Measurements from ENCODE around the gene AMFR. TPM values are rescaled to one million over a fixed set of nuclear protein-coding genes. Genes with fewer than 3 reads are reported as not detected.

Gene AMFR
- total RNA-seq, 1 donor from 2014 or later: 90.7 TPM

- DNase-seq (ENCODE audit: low spot score): no peak
- Mint-ChIP-seq H3K27me3 (ENCODE audit: unreplicated experiment) (no peaks in the 10 kb centered on the region), H3K4me1 (ENCODE audit: unreplicated experiment) (peaks cover 24% of the 10 kb centered on the region), H3K27ac (ENCODE audit: unreplicated experiment) (no peak overlapping the region), H3K9me3 (ENCODE audit: unreplicated experiment) (no peaks in the 10 kb centered on the region), H3K36me3 (ENCODE audit: low read depth, unreplicated experiment) (peaks cover 3% of the 10 kb centered on the region), H3K4me3 (ENCODE audit: unreplicated experiment) (peak overlapping the region; percentile 99)
- TF ChIP-seq CTCF (IDR thresholded peaks at IDR 0.05; ENCODE audit: unreplicated experiment): no peak
Measured at GRCh38 chr16:56424791-56425438, 430 bp downstream of the AMFR start.

GRCh38 chr16:56424404-56424764 is 961 bp downstream of the AMFR start:
- Mint-ChIP-seq H3K9me3 (ENCODE audit: unreplicated experiment) (no peaks in the 10 kb centered on the region), H3K27me3 (ENCODE audit: unreplicated experiment) (no peaks in the 10 kb centered on the region), H3K4me3 (ENCODE audit: unreplicated experiment) (peak overlapping the region; percentile 99), H3K36me3 (ENCODE audit: low read depth, unreplicated experiment) (peaks cover 3% of the 10 kb centered on the region), H3K4me1 (ENCODE audit: unreplicated experiment) (peaks cover 24% of the 10 kb centered on the region), H3K27ac (ENCODE audit: unreplicated experiment) (peak overlapping the region; percentile 27)
- no peak for TF ChIP-seq CTCF (IDR thresholded peaks at IDR 0.05; ENCODE audit: unreplicated experiment)
- DNase-seq (ENCODE audit: low spot score): no peak

- H3K36me3 Mint-ChIP-seq (ENCODE audit: low read depth, unreplicated experiment): peaks cover 3% of the 10 kb centered on the region
- H3K4me3 Mint-ChIP-seq (ENCODE audit: unreplicated experiment): peak overlapping the region; percentile 99
- no peak for DNase-seq (ENCODE audit: low spot score)
- H3K27ac Mint-ChIP-seq (ENCODE audit: unreplicated experiment): peak overlapping the region; percentile 27
- H3K27me3 Mint-ChIP-seq (ENCODE audit: unreplicated experiment): no peaks in the 10 kb centered on the region
- no peaks in the 10 kb centered on the region for H3K9me3 Mint-ChIP-seq (ENCODE audit: unreplicated experiment)
- no peak for TF ChIP-seq CTCF (IDR thresholded peaks at IDR 0.05; ENCODE audit: unreplicated experiment)
- H3K4me1 Mint-ChIP-seq (ENCODE audit: unreplicated experiment): peaks cover 24% of the 10 kb centered on the region
Measured at GRCh38 chr16:56423584-56424403, 1.6 kb downstream of the AMFR start.

- no peak for DNase-seq (ENCODE audit: low spot score)
- no peak for TF ChIP-seq CTCF (IDR thresholded peaks at IDR 0.05; ENCODE audit: unreplicated experiment)
- H3K27me3 Mint-ChIP-seq (ENCODE audit: unreplicated experiment): no peaks in the 10 kb centered on the region
- no peak overlapping the region for H3K27ac Mint-ChIP-seq (ENCODE audit: unreplicated experiment)
- H3K4me1 Mint-ChIP-seq (ENCODE audit: unreplicated experiment): peaks cover 24% of the 10 kb centered on the region
- H3K9me3 Mint-ChIP-seq (ENCODE audit: unreplicated experiment): no peaks in the 10 kb centered on the region
- H3K4me3 Mint-ChIP-seq (ENCODE audit: unreplicated experiment): peak overlapping the region; percentile 42
- H3K36me3 Mint-ChIP-seq (ENCODE audit: low read depth, unreplicated experiment): peaks cover 3% of the 10 kb centered on the region
Measured at GRCh38 chr16:56422896-56423441, 2.4 kb downstream of the AMFR start.

Data from endothelial cell (in vitro differentiated cells).